Psoas muscle (tissue), 8 donors: ENCODE data around the gene EHMT1. TPM values are rescaled to one million over a fixed set of nuclear protein-coding genes. Genes with fewer than 3 reads are reported as not detected.

Experiments
- ATAC-seq, 4 donors: fragments of 200-7000 bp; cut with Tn5 transposase; one replicate each; pipeline ENCODE4 v1.9.1; 2020; ENCODE audit warnings: moderate library complexity in 3 of 4, mild to moderate bottlenecking in 2 of 4
- DNase-seq, 2 donors: peaks; one replicate each; pipeline ENCODE4 v3.0.0-alpha.2; 2020
- H3K27ac ChIP-seq: fragments of 200-600 bp; one replicate; pipeline ENCODE4 v1.8.0; 2022
- H3K27me3 ChIP-seq, 3 donors: fragments of 200-600 bp in 1 of 3; one replicate each; pipeline versions ENCODE4 v1.6.1 to v1.8.0; 2013 to 2022; ENCODE audit warnings: low read length in 2 of 3, mild to moderate bottlenecking in 2 of 3, moderate library complexity in 1 of 3; ENCODE audit not compliant: insufficient read depth in 3 of 3
- H3K36me3 ChIP-seq, 2 donors: fragments of 200-600 bp in 1 of 2; one replicate each; pipeline versions ENCODE4 v1.6.1 to v1.8.0; 2013 to 2022; ENCODE audit warnings: low read depth in 1 of 2, mild to moderate bottlenecking in 1 of 2, moderate library complexity in 1 of 2; ENCODE audit not compliant: insufficient read depth in 1 of 2
- H3K4me1 ChIP-seq: fragments of 200-600 bp; one replicate; pipeline ENCODE4 v1.8.0; 2022
- H3K4me3 ChIP-seq: fragments of 200-600 bp; one replicate; pipeline ENCODE4 v1.8.0; 2022; ENCODE audit warnings: mild to moderate bottlenecking
- H3K9me3 ChIP-seq: fragments of 200-600 bp; one replicate; pipeline ENCODE4 v1.8.0; 2022
- WGBS, 3 donors: extraction: QIAGEN DNeasy Blood & Tissue Kit; methylation state at CpG; one replicate each; pipeline versions ENCODE4 v1.1.6 to v1.1.7; 2013; 5-methylcytosine and 5-hydroxymethylcytosine counted together
- intact Hi-C, 2 donors: fragments of 100-400 bp; cut with DNase I; formaldehyde crosslinking; loops; one replicate each; pipeline versions ENCODE4 v1.11.0 to v1.14.2; 2022
- polyA plus RNA-seq, 3 donors: library from polyadenylated mRNA; stranded (reverse); fragments of 200-250 nt; gene quantifications; one replicate each; pipeline ENCODE4 v1.2.3, GENCODE V29; 2013
- total RNA-seq, 4 donors: library from RNA; stranded (reverse); fragmentation: NEBNext Ultra II Directional in 2 of 4; extraction: Animal tissue kit (Norgen Biotek cat#: 25700) in 2 of 4; gene quantifications; one replicate each; pipeline versions ENCODE4 v1.2.1 to v1.2.4, GENCODE V29; 2021 to 2023
- TF ChIP-seq, protein P1 (sequence below): fragments of 200-600 bp; IDR thresholded peaks from one replicate; pipeline ENCODE4 v1.8.0; 2022; ENCODE audit warnings: antibody characterized with exemption
- donor health status: healthy with polysubstance abuse.
- donor health status: DM: no; HTN: no; CAD: no; lungs with moderate emphysema.
- donor health status: Bipolar disorder and iron deficiency.
- donor health status: healthy.
- donor health status: DM: yes; HTN: yes; CAD: no.
- donor health status: DM: no; HTN: no; CAD: no.
- donor health status: DM: no; HTN: no; CAD: no.
- donor health status: DM: yes; HTN: yes; CAD: no.

Gene EHMT1
- total and polyA plus RNA-seq, 7 donors = 29.0 to 49.6 (median 31.2) TPM

DNA sequence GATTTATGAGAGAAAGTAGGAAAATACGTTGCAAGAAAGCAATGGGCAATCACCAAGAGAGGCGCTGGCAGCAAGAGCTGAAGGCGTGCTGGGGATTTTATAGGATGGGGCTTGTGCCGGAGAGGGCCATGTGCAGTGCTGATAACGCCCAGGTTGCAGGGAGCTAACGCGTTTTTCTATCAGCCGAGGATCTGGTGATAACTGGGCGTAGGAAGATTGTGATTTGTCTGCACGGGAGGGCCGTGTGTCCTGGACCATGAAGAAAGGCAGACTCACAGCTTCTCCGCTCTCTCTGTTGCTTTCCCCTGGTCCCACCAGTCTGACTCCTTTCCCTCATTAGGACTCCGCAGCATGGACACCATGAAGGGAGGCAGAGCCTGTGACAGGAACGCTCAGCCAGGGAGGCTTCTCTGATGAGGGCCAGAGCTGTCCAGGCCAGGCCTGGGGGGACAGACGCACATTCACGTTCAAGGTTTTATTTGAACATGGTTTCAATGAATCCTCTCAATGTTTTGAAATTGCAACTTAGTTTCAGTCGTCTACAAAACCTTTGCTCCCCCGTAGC, 246.9 kb downstream of the EHMT1 start:
- H3K36me3 ChIP-seq = no peaks in the 10 kb centered on the region
- H3K4me3 ChIP-seq = no peak overlapping the region
- 68 to 75% (median 73%) methylated on average over 18 of the region's 18 CpGs for WGBS, 3 donors
- H3K27ac ChIP-seq = no peak overlapping the region
- ATAC-seq (no peak), DNase-seq (no peak)
- TF ChIP-seq, protein P1, sequence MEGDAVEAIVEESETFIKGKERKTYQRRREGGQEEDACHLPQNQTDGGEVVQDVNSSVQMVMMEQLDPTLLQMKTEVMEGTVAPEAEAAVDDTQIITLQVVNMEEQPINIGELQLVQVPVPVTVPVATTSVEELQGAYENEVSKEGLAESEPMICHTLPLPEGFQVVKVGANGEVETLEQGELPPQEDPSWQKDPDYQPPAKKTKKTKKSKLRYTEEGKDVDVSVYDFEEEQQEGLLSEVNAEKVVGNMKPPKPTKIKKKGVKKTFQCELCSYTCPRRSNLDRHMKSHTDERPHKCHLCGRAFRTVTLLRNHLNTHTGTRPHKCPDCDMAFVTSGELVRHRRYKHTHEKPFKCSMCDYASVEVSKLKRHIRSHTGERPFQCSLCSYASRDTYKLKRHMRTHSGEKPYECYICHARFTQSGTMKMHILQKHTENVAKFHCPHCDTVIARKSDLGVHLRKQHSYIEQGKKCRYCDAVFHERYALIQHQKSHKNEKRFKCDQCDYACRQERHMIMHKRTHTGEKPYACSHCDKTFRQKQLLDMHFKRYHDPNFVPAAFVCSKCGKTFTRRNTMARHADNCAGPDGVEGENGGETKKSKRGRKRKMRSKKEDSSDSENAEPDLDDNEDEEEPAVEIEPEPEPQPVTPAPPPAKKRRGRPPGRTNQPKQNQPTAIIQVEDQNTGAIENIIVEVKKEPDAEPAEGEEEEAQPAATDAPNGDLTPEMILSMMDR = no peak
- intact Hi-C loops = no loop called here
- no peaks in the 10 kb centered on the region for H3K4me1 ChIP-seq
- peaks cover 3% of the 10 kb centered on the region for H3K9me3 ChIP-seq
- peaks cover 0 to 8% (median 2%) of the 10 kb centered on the region in 3 donors for H3K27me3 ChIP-seq

DNA sequence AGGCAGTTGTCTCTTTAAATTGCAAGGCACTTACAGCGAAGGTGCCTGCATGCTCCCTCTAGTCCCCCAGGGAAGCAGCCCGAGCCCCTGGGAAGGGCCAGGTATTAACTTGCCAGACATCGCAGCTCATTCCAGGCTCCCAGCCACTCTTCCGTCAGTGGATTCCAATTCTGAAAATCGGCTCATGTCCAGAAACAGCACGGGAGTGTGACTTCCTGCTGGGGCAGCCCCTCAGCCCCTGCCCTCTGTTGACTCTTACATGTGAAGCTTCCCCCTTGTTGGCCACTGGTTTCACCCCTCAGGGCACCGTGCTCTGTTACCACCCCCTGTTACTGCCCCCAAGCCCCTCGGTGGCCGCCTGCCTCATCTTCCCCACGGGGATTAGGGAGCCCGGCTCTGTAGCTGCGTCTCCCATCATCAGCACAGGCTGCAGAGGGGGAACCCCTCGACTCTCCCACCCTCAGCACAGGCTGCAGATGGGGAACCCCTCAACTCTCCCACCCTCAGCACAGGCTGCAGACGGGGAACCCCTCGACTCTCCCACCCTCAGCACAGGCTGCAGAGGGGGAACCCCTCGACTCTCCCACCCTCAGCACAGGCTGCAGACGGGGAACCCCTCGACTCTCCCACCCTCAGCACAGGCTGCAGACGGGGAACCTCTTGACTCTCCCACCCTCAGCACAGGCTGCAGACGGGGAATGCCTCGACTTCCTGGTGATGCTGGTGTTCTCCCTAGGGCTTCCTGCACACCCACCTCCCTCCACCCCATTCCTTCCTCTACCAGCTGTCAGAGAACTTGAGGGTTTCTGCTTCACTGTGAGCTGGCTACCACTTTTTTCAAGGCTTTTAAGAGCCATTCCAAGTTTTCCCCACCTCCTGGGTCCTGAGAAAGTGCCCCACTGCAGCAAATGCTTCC, 247.7 kb downstream of the EHMT1 start:
- DNase-seq (no peak), ATAC-seq (no peak)
- no peak overlapping the region for H3K4me3 ChIP-seq
- no peaks in the 10 kb centered on the region for H3K9me3 ChIP-seq
- no peak overlapping the region for H3K27ac ChIP-seq
- H3K27me3 ChIP-seq = peaks cover 0 to 13% (median 2%) of the 10 kb centered on the region in 3 donors
- H3K36me3 ChIP-seq = no peaks in the 10 kb centered on the region
- TF ChIP-seq, protein P1 = no peak
- intact Hi-C loops = no loop called here
- 48 to 55% (median 51%) methylated on average over 19 to 21 of the region's 21 CpGs for WGBS, 3 donors
- H3K4me1 ChIP-seq = no peaks in the 10 kb centered on the region

DNA sequence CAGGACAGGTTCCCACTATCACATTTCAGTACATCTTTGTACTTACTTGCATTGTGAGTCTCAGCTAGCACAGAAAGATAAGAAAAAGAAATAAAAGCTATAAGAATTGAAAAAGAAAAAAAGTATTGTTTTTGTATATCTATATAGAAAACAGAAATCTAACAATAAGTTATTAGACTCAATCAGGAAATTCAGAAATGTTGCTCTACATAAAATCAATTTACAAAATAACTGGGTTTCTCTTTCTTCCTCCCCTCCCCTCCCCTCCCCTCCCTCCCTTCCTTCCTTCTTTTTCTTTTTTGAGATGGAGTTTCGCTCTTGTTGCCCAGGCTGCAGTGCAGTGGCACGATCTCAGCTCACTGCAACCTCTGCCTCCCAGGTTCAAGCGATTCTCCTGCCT, 251.6 kb downstream of the EHMT1 start:
- no peak for ATAC-seq
- Histone ChIP-seq H3K27ac (no peak overlapping the region), H3K9me3 (no peaks in the 10 kb centered on the region), H3K4me1 (no peaks in the 10 kb centered on the region), H3K27me3 (peaks cover 0 to 19% (median 2%) of the 10 kb centered on the region in 3 donors), H3K36me3 (no peaks in the 10 kb centered on the region), H3K4me3 (no peak overlapping the region)
- intact Hi-C loops = no loop called here
- DNase-seq = no peak
- TF ChIP-seq, protein P1 = no peak
- 72 to 88% (median 82%) methylated on average over 3 of the region's 3 CpGs for WGBS, 3 donors

DNA sequence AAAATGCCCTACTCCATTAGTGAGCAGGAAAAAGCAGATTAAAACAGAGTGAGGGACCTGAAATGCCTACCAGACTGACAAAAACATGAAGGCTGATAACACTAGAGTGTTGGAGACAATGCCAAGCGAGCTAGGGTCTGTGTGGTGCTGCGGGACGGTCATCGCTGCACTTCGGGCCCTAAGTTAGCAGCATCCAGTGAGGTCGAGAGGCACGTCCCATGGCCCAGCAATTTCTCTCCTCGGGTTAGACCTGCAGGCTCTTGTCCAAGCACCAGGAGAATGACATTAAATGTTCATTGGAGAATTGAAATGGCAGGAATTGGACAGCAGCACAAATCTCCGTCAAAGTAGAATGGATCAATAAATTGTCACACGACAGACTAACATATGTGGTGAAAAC, 253.5 kb downstream of the EHMT1 start:
- H3K27ac ChIP-seq = no peak overlapping the region
- no peak for DNase-seq
- no peak for ATAC-seq
- intact Hi-C loops = no loop called here
- H3K9me3 ChIP-seq = no peaks in the 10 kb centered on the region
- H3K4me1 ChIP-seq = no peaks in the 10 kb centered on the region
- H3K36me3 ChIP-seq = no peaks in the 10 kb centered on the region
- peaks cover 0 to 38% (median 19%) of the 10 kb centered on the region in 3 donors for H3K27me3 ChIP-seq
- H3K4me3 ChIP-seq = no peak overlapping the region
- WGBS, 3 donors = 76 to 83% (median 80%) methylated on average over 10 of the region's 10 CpGs
- TF ChIP-seq, protein P1 = no peak
